HFFc6 (cell line): ENCODE measurements around the gene NPW. TPM values are rescaled to one million over a fixed set of nuclear protein-coding genes. Genes with fewer than 3 reads are reported as not detected.

Experiments used
- DNase-seq: peaks from one replicate; pipeline ENCODE4 v3.0.0-alpha.2; 2018
- H3K27ac Mint-ChIP-seq: 2 replicates; pipeline ENCODE4 v1.8.0; 2020; ENCODE audit warnings: mild to moderate bottlenecking, mixed read lengths
- H3K27me3 Mint-ChIP-seq: 2 replicates; pipeline ENCODE4 v1.8.0; 2021; ENCODE audit warnings: mild to moderate bottlenecking, moderate library complexity, mixed read lengths; ENCODE audit not compliant: insufficient read depth
- H3K36me3 Mint-ChIP-seq: 2 replicates; pipeline ENCODE4 v1.8.0; 2021; ENCODE audit warnings: low read depth, mixed read lengths
- H3K4me1 Mint-ChIP-seq: 2 replicates; pipeline ENCODE4 v1.8.0; 2020; ENCODE audit warnings: low read depth, mixed read lengths
- H3K4me3 Mint-ChIP-seq: 2 replicates; pipeline ENCODE4 v1.8.0; 2020; ENCODE audit warnings: mild to moderate bottlenecking, moderate library complexity, mixed read lengths
- H3K9me3 Mint-ChIP-seq: 2 replicates; pipeline ENCODE4 v1.8.0; 2020; ENCODE audit warnings: mild to moderate bottlenecking, mixed read lengths
- CTCF ChIP-seq: fragments of 200-600 bp; sonication (generic); IDR thresholded peaks from 2 replicates; pipeline ENCODE4 v1.5.0; 2021; ENCODE audit warnings: antibody characterized with exemption, mild to moderate bottlenecking
- total RNA-seq, 6 experiments: library from RNA; stranded (reverse); fragmentation: NEBNext Ultra II Directional; extraction: Animal tissue kit (Norgen Biotek cat#: 25700); gene quantifications; 2 replicates in 1 of 6; 3 replicates in 5 of 6; pipeline ENCODE4 v1.2.3, GENCODE V29; 2021

Gene NPW
- total RNA-seq, 6 experiments from 2014 or later = 0.57 to 2.1 (median 1.4) TPM

DNA sequence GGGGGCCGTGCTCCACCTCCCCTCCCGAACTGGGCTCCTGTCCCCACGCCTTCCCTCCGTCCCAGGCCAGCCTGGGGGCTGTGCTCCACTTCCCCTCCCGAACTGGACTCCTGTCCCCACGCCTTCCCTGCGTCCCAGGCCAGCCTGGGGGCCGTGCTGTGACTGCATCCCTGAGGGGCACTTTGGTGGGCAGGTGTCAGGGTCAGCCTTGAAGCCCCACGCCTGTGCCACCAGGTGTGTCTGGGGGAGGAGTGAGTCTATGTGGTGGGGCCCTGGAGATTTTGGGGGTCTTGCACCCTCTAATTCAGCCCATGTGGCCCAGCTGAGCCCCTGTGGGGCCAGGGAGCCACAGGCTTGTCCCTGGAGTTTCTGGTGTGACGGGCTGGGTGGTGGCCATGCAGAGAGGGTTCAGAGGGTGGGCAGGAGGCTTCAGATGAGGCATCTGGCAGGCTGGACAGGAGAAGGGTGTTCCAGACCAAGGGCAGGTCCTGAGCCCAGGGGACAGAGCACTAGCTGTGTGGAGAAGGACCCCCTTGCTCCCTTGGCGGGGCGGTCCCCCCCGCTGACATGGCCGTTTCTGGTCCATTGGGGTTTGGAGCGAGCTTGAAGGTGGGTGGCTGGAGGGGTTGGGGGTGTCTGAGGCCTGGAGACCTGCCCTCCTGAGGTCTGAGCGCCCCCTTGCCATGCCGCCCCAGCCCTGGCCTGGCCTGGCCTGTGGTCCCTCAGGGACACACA is 15.3 kb downstream of the NPW start:
- Mint-ChIP-seq H3K4me3 (peak overlapping the region; percentile 86), H3K27me3 (peaks cover 5% of the 10 kb centered on the region), H3K36me3 (no peaks in the 10 kb centered on the region), H3K4me1 (peaks cover 33% of the 10 kb centered on the region), H3K9me3 (no peaks in the 10 kb centered on the region), H3K27ac (peak overlapping the region; percentile 91)
- DNase-seq = no peak
- no peak for TF ChIP-seq CTCF

- no peaks in the 10 kb centered on the region for H3K9me3 Mint-ChIP-seq
- H3K27me3 Mint-ChIP-seq = peaks cover 5% of the 10 kb centered on the region
- H3K36me3 Mint-ChIP-seq = no peaks in the 10 kb centered on the region
- peak; percentile 81 for DNase-seq
- H3K27ac Mint-ChIP-seq = peak overlapping the region; percentile 79
- peak overlapping the region; percentile 86 for H3K4me3 Mint-ChIP-seq
- peaks cover 34% of the 10 kb centered on the region for H3K4me1 Mint-ChIP-seq
- no peak for TF ChIP-seq CTCF
Observed at GRCh38 chr16:2035431-2036199, 16.0 kb downstream of the NPW start.

DNA sequence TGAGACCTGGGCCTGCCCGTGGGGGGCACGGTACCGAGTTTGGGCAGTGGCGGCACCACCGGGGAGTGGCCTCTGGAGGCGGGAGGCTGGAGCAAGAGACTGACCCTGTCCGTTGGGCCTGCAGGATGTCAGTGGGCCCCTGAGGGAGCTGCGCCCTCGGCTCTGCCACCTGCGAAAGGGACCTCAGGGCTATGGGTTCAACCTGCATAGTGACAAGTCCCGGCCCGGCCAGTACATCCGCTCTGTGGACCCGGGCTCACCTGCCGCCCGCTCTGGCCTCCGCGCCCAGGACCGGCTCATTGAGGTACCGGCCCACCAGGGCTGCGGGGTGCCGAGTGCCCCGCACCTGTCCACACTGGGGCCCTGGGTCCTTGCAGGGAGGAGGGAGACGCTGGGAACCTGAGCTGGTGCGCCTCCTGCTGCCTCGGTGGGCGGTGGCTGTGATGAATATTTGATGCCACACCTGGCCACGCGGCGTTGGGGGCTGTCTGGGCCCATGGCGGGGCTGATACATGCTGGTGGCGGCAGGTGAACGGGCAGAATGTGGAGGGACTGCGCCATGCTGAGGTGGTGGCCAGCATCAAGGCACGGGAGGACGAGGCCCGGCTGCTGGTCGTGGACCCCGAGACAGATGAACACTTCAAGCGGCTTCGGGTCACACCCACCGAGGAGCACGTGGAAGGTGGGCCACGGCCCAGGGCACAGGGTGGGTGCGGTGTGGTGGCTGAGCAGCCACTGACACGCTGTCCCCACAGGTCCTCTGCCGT is 16.8 kb downstream of the NPW start:
- Mint-ChIP-seq H3K27ac (peak overlapping the region; percentile 79), H3K9me3 (no peaks in the 10 kb centered on the region), H3K4me3 (peak overlapping the region; percentile 86), H3K4me1 (peaks cover 34% of the 10 kb centered on the region), H3K27me3 (peaks cover 5% of the 10 kb centered on the region), H3K36me3 (no peaks in the 10 kb centered on the region)
- DNase-seq = no peak
- no peak for TF ChIP-seq CTCF

DNA sequence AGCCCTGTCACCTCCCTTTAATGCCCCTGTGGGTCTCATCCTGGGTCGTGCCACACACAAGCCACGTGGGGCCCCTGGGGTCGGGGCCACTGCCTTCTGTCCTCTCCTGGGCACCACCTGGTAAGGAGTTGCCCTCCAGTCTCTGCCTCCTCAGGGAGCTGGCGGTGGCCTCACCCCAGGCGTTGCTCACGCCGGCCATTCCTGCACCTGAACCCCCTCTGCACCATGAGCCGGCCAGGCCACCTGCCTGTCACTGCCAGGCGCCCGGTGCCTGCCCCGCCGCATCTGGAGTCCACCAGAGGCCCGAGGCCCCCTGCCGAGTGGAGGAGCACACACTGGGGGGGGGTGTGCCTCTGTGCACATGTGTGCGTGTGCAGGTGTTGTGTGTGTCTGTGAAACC is 17.5 kb downstream of the NPW start:
- TF ChIP-seq CTCF = no peak
- Mint-ChIP-seq H3K9me3 (no peaks in the 10 kb centered on the region), H3K27me3 (peaks cover 5% of the 10 kb centered on the region), H3K4me3 (no peak overlapping the region), H3K36me3 (no peaks in the 10 kb centered on the region), H3K27ac (peak overlapping the region; percentile 68), H3K4me1 (peaks cover 33% of the 10 kb centered on the region)
- DNase-seq = no peak

- Mint-ChIP-seq H3K27ac (peak overlapping the region; percentile 68; the same call in 1 of the 2 replicates), H3K4me3 (no peak overlapping the region; the same call in 1 of the 2 replicates), H3K27me3 (peaks cover 5% of the 10 kb centered on the region), H3K4me1 (peaks cover 26% of the 10 kb centered on the region), H3K9me3 (no peaks in the 10 kb centered on the region), H3K36me3 (no peaks in the 10 kb centered on the region)
- DNase-seq = no peak
- TF ChIP-seq CTCF = no peak
Observed at GRCh38 chr16:2037647-2038381, 18.2 kb downstream of the NPW start.
